Neural crest cell (in vitro differentiated cells): ENCODE data around the gene PACS2. TPM values are rescaled to one million over a fixed set of nuclear protein-coding genes. Genes with fewer than 3 reads are reported as not detected.
A peak's percentile ranks its signal among the peaks of the same experiment; 100 is the strongest.
"Not testable (repeated sequence)": the region's sequence is repeated elsewhere in the genome, so short reads cannot be mapped to it uniquely, and the experiment has no call there.

Experiments used
- DNase-seq: peaks from one replicate; pipeline ENCODE4 v3.0.0; 2021; ENCODE audit warnings: low read depth, mixed read lengths, low spot score
- H3K27ac Mint-ChIP-seq: one replicate; pipeline ENCODE4 v1.8.0; 2021; ENCODE audit warnings: mild to moderate bottlenecking, mixed read lengths; ENCODE audit not compliant: unreplicated experiment
- H3K27me3 Mint-ChIP-seq: 2 replicates; pipeline ENCODE4 v1.8.0; 2021; ENCODE audit warnings: low read depth, mild to moderate bottlenecking, mixed read lengths
- H3K36me3 Mint-ChIP-seq: 2 replicates; pipeline ENCODE4 v1.8.0; 2021; ENCODE audit warnings: low read depth, mild to moderate bottlenecking, mixed read lengths
- H3K4me1 Mint-ChIP-seq: 2 replicates; pipeline ENCODE4 v1.8.0; 2021; ENCODE audit warnings: mixed read lengths
- H3K4me3 Mint-ChIP-seq: one replicate; pipeline ENCODE4 v1.8.0; 2021; ENCODE audit warnings: mild to moderate bottlenecking, mixed read lengths
- H3K9me3 Mint-ChIP-seq: 2 replicates; pipeline ENCODE4 v1.8.0; 2021; ENCODE audit warnings: mixed read lengths
- CTCF ChIP-seq: fragments of 200-600 bp; sonication (generic); conservative IDR thresholded peaks from 2 replicates; pipeline ENCODE4 v1.5.0; 2021; ENCODE audit warnings: antibody characterized with exemption, mild to moderate bottlenecking
- total RNA-seq: library from RNA; stranded (reverse); gene quantifications from 2 replicates; pipeline ENCODE4 v1.2.1, GENCODE V29; 2021

PACS2 gene
- total RNA-seq, 1 donor from 2014 or later, result 104 TPM

- DNase-seq, result no peak
- no peaks in the 10 kb centered on the region for H3K9me3 Mint-ChIP-seq
- no peaks in the 10 kb centered on the region for H3K27me3 Mint-ChIP-seq
- H3K36me3 Mint-ChIP-seq, result no peaks in the 10 kb centered on the region
- H3K4me3 Mint-ChIP-seq, result no peak overlapping the region
- TF ChIP-seq CTCF, result no peak
- H3K27ac Mint-ChIP-seq, result no peak overlapping the region
- peaks cover 4% of the 10 kb centered on the region for H3K4me1 Mint-ChIP-seq
Observed at GRCh38 chr14:105271224-105271890, 43.2 kb upstream of the PACS2 start.

GRCh38 chr14:105272623-105273022 lies 41.9 kb upstream of the PACS2 start:
- no peak overlapping the region for H3K27ac Mint-ChIP-seq
- H3K36me3 Mint-ChIP-seq, result no peaks in the 10 kb centered on the region

GRCh38 chr14:105273062-105273461 lies 41.5 kb upstream of the PACS2 start:
- Mint-ChIP-seq H3K4me1 (peaks cover 4% of the 10 kb centered on the region), H3K27ac (no peak overlapping the region), H3K9me3 (no peaks in the 10 kb centered on the region), H3K4me3 (no peak overlapping the region), H3K27me3 (no peaks in the 10 kb centered on the region), H3K36me3 (no peaks in the 10 kb centered on the region)
- TF ChIP-seq CTCF, result no peak
- DNase-seq, result no peak

More at GRCh38 chr14:105272623-105273022, 41.9 kb upstream of the PACS2 start:
- no peak for TF ChIP-seq CTCF
- peaks cover 4% of the 10 kb centered on the region for H3K4me1 Mint-ChIP-seq
- no peaks in the 10 kb centered on the region for H3K27me3 Mint-ChIP-seq
- H3K9me3 Mint-ChIP-seq, result no peaks in the 10 kb centered on the region
- H3K4me3 Mint-ChIP-seq, result no peak overlapping the region
- no peak for DNase-seq

GRCh38 chr14:105274637-105275036 lies 39.9 kb upstream of the PACS2 start:
- Mint-ChIP-seq H3K36me3 (no peaks in the 10 kb centered on the region), H3K4me3 (no peak overlapping the region), H3K27ac (peak overlapping the region; percentile 50), H3K9me3 (no peaks in the 10 kb centered on the region), H3K4me1 (peaks cover 4% of the 10 kb centered on the region), H3K27me3 (no peaks in the 10 kb centered on the region)
- DNase-seq, result no peak
- no peak for TF ChIP-seq CTCF

- H3K4me3 Mint-ChIP-seq, result no peak overlapping the region
- H3K27me3 Mint-ChIP-seq, result no peaks in the 10 kb centered on the region
- H3K27ac Mint-ChIP-seq, result peak overlapping the region; percentile 16
- no peak for TF ChIP-seq CTCF
- H3K4me1 Mint-ChIP-seq, result peaks cover 4% of the 10 kb centered on the region
- H3K36me3 Mint-ChIP-seq, result no peaks in the 10 kb centered on the region
- DNase-seq, result no peak
- no peaks in the 10 kb centered on the region for H3K9me3 Mint-ChIP-seq
Observed at GRCh38 chr14:105275267-105275946, 39.1 kb upstream of the PACS2 start.

- H3K27me3 Mint-ChIP-seq, H3K4me3 Mint-ChIP-seq, H3K9me3 Mint-ChIP-seq, H3K36me3 Mint-ChIP-seq, DNase-seq, H3K4me1 Mint-ChIP-seq, H3K27ac Mint-ChIP-seq: not testable (repeated sequence)
Observed at GRCh38 chr14:105277448-105277847, 37.1 kb upstream of the PACS2 start.
